SK-N-MC (cell line): ENCODE data around the gene SELENOW.

Experiments
- EZH2 ChIP-seq: fragments of 200-600 bp; sonication (generic); IDR thresholded peaks from one replicate; pipeline ENCODE4 v1.6.1; 2017; ENCODE audit warnings: antibody characterized with exemption
- POLR2AphosphoS5 ChIP-seq: IDR thresholded peaks from 2 replicates; pipeline ENCODE4 v1.6.1; 2012; ENCODE audit warnings: mild to moderate bottlenecking, low read depth, low read length, borderline replicate concordance

DNA sequence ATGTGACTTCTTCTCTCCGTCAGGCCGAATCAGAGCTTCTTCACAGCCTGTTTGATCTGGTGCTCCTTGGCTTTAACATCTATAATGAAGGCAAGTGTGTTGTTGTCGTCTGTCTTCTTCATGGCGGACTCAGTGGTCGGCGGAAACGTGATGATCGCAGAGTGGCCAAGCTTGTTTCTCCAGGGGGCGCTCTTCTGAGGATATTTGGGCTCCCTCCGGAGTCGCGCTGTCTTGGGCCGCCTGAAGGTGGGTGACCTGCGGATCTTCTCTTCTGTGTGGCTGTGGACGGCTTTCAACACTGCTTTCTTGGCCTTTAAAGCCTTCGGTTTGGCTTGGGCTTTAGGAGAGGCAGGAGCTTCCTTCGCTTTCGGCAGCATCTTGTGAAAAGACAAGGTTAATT is 16.0 kb downstream of the SELENOW start:
- TF ChIP-seq POLR2AphosphoS5 (no peak), EZH2 (no peak)
